ENCODE results near the gene TENM4. TPM values are rescaled to one million over a fixed set of nuclear protein-coding genes. Genes with fewer than 3 reads are reported as not detected.

Gene TENM4
- polyA plus RNA-seq, 3 donors, result 0.31 to 1.7 TPM; not detected in 1

DNA sequence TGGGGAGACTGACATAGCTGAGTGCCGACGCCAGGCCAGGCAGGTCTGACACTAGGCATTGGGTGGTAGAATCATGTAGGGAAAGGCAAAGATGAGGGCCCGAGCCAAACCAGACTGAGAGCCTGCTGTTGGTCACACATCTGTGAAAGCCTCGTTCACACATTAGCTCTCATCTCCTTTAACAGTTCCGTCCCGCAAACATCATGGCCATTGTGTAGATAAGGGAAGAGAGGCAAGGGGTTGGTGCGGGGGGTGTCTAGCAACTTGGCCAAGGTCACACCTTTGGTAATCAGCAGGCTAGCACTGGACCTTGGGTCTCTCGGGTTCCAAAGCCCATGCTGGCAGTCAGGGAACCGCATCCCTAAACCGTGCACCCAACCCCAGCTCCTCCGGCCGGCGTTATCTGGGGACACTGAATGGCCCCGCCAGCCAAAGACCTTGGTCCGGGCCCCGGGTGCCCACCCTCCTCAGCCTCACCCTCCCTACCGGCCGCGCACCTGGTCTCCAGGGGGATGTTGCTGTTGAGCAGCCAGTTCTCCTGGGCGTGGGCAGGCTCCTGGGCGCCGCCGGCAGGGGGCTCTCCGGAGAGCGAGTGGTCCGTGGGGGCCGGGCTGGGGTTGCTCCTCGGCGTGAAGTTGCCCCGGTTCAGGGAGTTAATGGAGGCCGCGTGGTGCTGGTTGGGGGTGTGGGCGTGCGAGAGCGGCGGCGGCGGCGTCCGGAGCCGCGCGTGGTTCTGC, 537.9 kb downstream of the TENM4 start:
- no peaks in the 10 kb centered on the region for H3K4me1 Mint-ChIP-seq
- Histone ChIP-seq H3K4me2 (replicated peaks; ENCODE audit: extremely low read depth, low read length, poor library complexity, severe bottlenecking) (no peak overlapping the region), H3K27me3 (ENCODE audit: control insufficient read depth in 2 of 2, insufficient read depth in 2 of 2, low read length in 2 of 2) (peaks cover 8 to 41% of the 10 kb centered on the region in 2 donors), H3K4me1 (ENCODE audit: control insufficient read depth in 1 of 2, insufficient read depth in 2 of 2, low read length in 2 of 2) (no peaks in the 10 kb centered on the region), H3K9ac (ENCODE audit: insufficient read depth, low read length, poor library complexity, severe bottlenecking) (no peak overlapping the region), H2AFZ (ENCODE audit: insufficient read depth, low read depth, low read length, poor library complexity, severe bottlenecking) (no peak overlapping the region), H3K36me3 (replicated peaks in 1 of 2; ENCODE audit: control insufficient read depth in 1 of 2, insufficient read depth in 2 of 2, low read length in 2 of 2) (no peaks in the 10 kb centered on the region), H4K20me1 (ENCODE audit: insufficient read depth, low read length) (no peaks in the 10 kb centered on the region), H3K4me3 (replicated peaks in 1 of 3; ENCODE audit: low read depth in 2 of 3, low read length in 3 of 3) (no peak overlapping the region), H3K79me2 (ENCODE audit: insufficient read depth, low read length) (no peaks in the 10 kb centered on the region), H3K27ac (ENCODE audit: low read depth in 1 of 2, low read length in 2 of 2) (no peak overlapping the region), H3K9me3 (replicated peaks in 1 of 2; ENCODE audit: control insufficient read depth in 1 of 2, insufficient read depth in 1 of 2, low read length in 2 of 2) (peaks cover 0 to 3% of the 10 kb centered on the region in 2 donors)
- H3K9me3 Mint-ChIP-seq, result peaks cover 0 to 11% (median 4%) of the 10 kb centered on the region in 7 donors
- TF ChIP-seq, protein P1, sequence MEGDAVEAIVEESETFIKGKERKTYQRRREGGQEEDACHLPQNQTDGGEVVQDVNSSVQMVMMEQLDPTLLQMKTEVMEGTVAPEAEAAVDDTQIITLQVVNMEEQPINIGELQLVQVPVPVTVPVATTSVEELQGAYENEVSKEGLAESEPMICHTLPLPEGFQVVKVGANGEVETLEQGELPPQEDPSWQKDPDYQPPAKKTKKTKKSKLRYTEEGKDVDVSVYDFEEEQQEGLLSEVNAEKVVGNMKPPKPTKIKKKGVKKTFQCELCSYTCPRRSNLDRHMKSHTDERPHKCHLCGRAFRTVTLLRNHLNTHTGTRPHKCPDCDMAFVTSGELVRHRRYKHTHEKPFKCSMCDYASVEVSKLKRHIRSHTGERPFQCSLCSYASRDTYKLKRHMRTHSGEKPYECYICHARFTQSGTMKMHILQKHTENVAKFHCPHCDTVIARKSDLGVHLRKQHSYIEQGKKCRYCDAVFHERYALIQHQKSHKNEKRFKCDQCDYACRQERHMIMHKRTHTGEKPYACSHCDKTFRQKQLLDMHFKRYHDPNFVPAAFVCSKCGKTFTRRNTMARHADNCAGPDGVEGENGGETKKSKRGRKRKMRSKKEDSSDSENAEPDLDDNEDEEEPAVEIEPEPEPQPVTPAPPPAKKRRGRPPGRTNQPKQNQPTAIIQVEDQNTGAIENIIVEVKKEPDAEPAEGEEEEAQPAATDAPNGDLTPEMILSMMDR (IDR thresholded peaks at IDR 0.05), result no peak
- H3K27ac Mint-ChIP-seq, result no peak overlapping the region
- H3K36me3 Mint-ChIP-seq, result no peaks in the 10 kb centered on the region
- peak overlapping the region in 1 of 2 donors; percentile 78 for H3K4me3 Mint-ChIP-seq
- intact Hi-C loops (cut with micrococcal nuclease), result no loop called here
- no peak for DNase-seq
- 56% methylated on average over 33 of the region's 43 CpGs for WGBS (ENCODE audit: insufficient coverage)
- H3K27me3 Mint-ChIP-seq (ENCODE audit: low read depth in 3 of 3), result peaks cover 10 to 56% (median 25%) of the 10 kb centered on the region in 3 donors

DNA sequence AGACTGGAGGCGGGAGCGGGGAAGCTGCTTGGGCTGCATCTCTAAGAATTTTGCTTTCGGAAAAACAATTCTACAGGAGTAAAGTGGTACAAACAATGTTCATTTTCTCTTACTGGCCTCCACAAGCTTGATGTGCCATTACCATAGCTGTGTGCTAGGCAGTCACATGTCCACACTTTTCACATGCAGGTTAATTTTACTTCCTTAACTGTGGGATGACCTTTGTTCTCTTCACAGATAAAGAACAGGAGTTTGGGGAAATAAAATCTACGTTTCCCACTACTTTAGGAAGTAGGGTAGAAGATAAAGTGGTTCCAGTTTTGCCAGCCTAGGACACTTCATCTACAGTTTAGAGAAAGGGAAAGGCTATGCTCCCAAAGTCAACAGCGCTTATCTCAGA, 539.0 kb downstream of the TENM4 start:
- H3K27ac Mint-ChIP-seq, result no peak overlapping the region
- Histone ChIP-seq H3K4me2 (replicated peaks; ENCODE audit: extremely low read depth, low read length, poor library complexity, severe bottlenecking) (no peak overlapping the region), H3K9ac (ENCODE audit: insufficient read depth, low read length, poor library complexity, severe bottlenecking) (no peak overlapping the region), H4K20me1 (ENCODE audit: insufficient read depth, low read length) (no peaks in the 10 kb centered on the region), H3K27me3 (ENCODE audit: control insufficient read depth in 2 of 2, insufficient read depth in 2 of 2, low read length in 2 of 2) (peaks cover 8 to 38% of the 10 kb centered on the region in 2 donors), H3K27ac (ENCODE audit: low read depth in 1 of 2, low read length in 2 of 2) (no peak overlapping the region), H3K4me1 (ENCODE audit: control insufficient read depth in 1 of 2, insufficient read depth in 2 of 2, low read length in 2 of 2) (no peaks in the 10 kb centered on the region), H3K9me3 (replicated peaks in 1 of 2; ENCODE audit: control insufficient read depth in 1 of 2, insufficient read depth in 1 of 2, low read length in 2 of 2) (peaks cover 0 to 3% of the 10 kb centered on the region in 2 donors), H2AFZ (ENCODE audit: insufficient read depth, low read depth, low read length, poor library complexity, severe bottlenecking) (no peak overlapping the region), H3K36me3 (replicated peaks in 1 of 2; ENCODE audit: control insufficient read depth in 1 of 2, insufficient read depth in 2 of 2, low read length in 2 of 2) (no peaks in the 10 kb centered on the region), H3K4me3 (replicated peaks in 1 of 3; ENCODE audit: low read depth in 2 of 3, low read length in 3 of 3) (no peak overlapping the region), H3K79me2 (ENCODE audit: insufficient read depth, low read length) (no peaks in the 10 kb centered on the region)
- no peaks in the 10 kb centered on the region for H3K4me1 Mint-ChIP-seq
- DNase-seq, result no peak
- TF ChIP-seq, protein P1 (IDR thresholded peaks at IDR 0.05), result no peak
- peaks cover 10 to 59% (median 25%) of the 10 kb centered on the region in 3 donors for H3K27me3 Mint-ChIP-seq (ENCODE audit: low read depth in 3 of 3)
- H3K36me3 Mint-ChIP-seq, result no peaks in the 10 kb centered on the region
- H3K9me3 Mint-ChIP-seq, result peaks cover 0 to 11% (median 4%) of the 10 kb centered on the region in 7 donors
- no peak overlapping the region for H3K4me3 Mint-ChIP-seq
- intact Hi-C loops (cut with micrococcal nuclease), result no loop called here
- 100% methylated on average over 2 of the region's 5 CpGs for WGBS (ENCODE audit: insufficient coverage)

Data from CD14-positive monocyte (primary cell).